H1 (cell line): ENCODE data around the gene CTNND2. TPM values are rescaled to one million over a fixed set of nuclear protein-coding genes. Genes with fewer than 3 reads are reported as not detected.

Experiments used
- RFX5 ChIP-seq: IDR thresholded peaks from 2 replicates; pipeline ENCODE4 v1.6.1; 2011; ENCODE audit warnings: low read depth, low read length, improper control_type of control experiment, borderline replicate concordance
- TCF12 ChIP-seq: IDR thresholded peaks from 2 replicates; pipeline ENCODE4 v1.6.1; 2011; ENCODE audit warnings: low read depth, mild to moderate bottlenecking, low read length
- polyA plus RNA-seq, 7 experiments: library from polyadenylated mRNA; depleted of rRNA in 3 of 7; stranded (reverse) in 5 of 7; unstranded in 2 of 7; fragments of >200 nt in 5 of 7; fragments of 200-250 nt in 2 of 7; gene quantifications; 1 replicate in 5 of 7; 2 replicates in 1 of 7; 4 replicates in 1 of 7; pipeline versions ENCODE4 v1.2.1 to v1.2.3, GENCODE V29; 2011 to 2013; ENCODE audit warnings: missing spikeins in 2 of 7, mixed read lengths in 2 of 7
- total RNA-seq: library from RNA; stranded (reverse); fragmentation: NEBNext Ultra II Directional; extraction: Animal tissue kit (Norgen Biotek cat#: 25700); gene quantifications from 2 replicates; pipeline ENCODE4 v1.2.1, GENCODE V29; 2021
- TF ChIP-seq, protein P1 (sequence below): IDR thresholded peaks from 2 replicates; pipeline ENCODE4 v1.6.1; 2012; ENCODE audit warnings: inconsistent platforms

Gene CTNND2
- total and polyA plus RNA-seq, 2 of the 8 experiments (the other 6 are each of a cell fraction or from before 2014, with no cell fraction given), result 7.4 to 14.2 TPM

- TF ChIP-seq TCF12 (no peak), RFX5 (no peak)
- TF ChIP-seq, protein P1, sequence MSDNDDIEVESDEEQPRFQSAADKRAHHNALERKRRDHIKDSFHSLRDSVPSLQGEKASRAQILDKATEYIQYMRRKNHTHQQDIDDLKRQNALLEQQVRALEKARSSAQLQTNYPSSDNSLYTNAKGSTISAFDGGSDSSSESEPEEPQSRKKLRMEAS, result no peak
Measured at GRCh38 chr5:11212706-11213105, 691.5 kb downstream of the CTNND2 start (continued).
